ENCODE data around the gene HEATR5B.

HEATR5B gene

DNA sequence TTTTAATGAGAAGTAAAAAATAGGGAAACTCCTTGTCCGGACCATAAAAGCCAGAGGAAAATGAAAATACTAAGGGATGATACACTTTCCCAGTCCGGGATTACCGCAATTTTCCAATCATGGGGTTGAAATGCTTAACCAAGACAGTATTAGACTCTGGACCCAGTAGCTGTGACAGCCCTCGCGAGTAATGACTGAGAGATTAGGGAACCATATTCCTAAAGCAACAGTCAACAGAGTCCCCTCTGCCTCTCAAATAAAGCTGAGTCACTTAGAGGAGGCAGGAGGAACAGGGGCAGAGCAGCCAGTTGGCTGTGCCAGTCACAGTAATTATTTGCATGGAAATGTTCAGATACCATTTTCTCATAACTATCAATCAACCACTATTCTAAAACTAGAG lies 35.0 kb upstream of the HEATR5B start:
- H3K36me3 ChIP-seq (replicated peaks; ENCODE audit: insufficient read depth, low read length) = no peaks in the 10 kb centered on the region
- H3K4me2 ChIP-seq (ENCODE audit: low read depth, low read length) = no peak overlapping the region
- H3K9ac ChIP-seq (ENCODE audit: low read length) = no peak overlapping the region
- TF ChIP-seq EZH2phosphoT487 (IDR thresholded peaks at IDR 0.05; ENCODE audit: low read length) (no peak), CTCF (IDR thresholded peaks at IDR 0.05; ENCODE audit: low read length) (no peak), EZH2 (optimal IDR thresholded peaks at IDR 0.05; ENCODE audit: low read depth, low read length) (no peak)
- no peak overlapping the region for H3K27ac ChIP-seq (ENCODE audit: low read length)
- no peaks in the 10 kb centered on the region for H3K9me2 ChIP-seq (replicated peaks; ENCODE audit: insufficient read depth, low read length)
- no peaks in the 10 kb centered on the region for H3K9me3 ChIP-seq (replicated peaks; ENCODE audit: insufficient read depth, low read length)
- no peaks in the 10 kb centered on the region for H3K4me1 ChIP-seq (ENCODE audit: low read length)
- no peak overlapping the region for H2AFZ ChIP-seq (ENCODE audit: low read length)
- H3K79me2 ChIP-seq (ENCODE audit: low read length) = no peaks in the 10 kb centered on the region
- H3K4me3 ChIP-seq (ENCODE audit: low read length) = no peak overlapping the region
- no peaks in the 10 kb centered on the region for H3K27me3 ChIP-seq (replicated peaks; ENCODE audit: insufficient read depth, low read length)
- no peak for DNase-seq
- H4K20me1 ChIP-seq (ENCODE audit: insufficient read depth, low read length) = no peaks in the 10 kb centered on the region
- no peaks in the 10 kb centered on the region; the same call in 1 of the 2 replicates for H3F3A ChIP-seq (ENCODE audit: insufficient read depth, low read length)

DNA sequence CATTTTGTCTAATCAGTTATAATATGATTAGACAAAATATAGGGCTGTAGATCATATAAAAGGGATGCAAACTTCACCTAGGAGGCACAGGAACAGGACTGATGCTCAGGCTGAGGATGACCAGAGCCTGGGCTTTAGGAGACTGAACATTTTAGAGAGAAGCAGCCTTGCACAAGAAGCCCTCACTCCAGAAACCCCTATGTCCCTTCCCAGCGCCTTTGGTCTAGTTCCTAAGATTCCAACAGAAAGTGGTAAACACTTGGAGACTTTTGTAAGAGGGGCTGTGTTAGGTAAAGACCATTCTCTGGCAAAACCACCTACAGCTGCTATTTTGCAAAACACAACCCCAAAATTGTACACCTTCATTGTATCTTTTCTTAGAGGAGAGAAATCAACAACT lies 33.4 kb upstream of the HEATR5B start:
- Histone ChIP-seq H2AFZ (ENCODE audit: low read length) (no peak overlapping the region), H3K4me1 (ENCODE audit: low read length) (no peaks in the 10 kb centered on the region), H3K4me2 (ENCODE audit: low read depth, low read length) (no peak overlapping the region), H3K27ac (ENCODE audit: low read length) (no peak overlapping the region), H3K79me2 (ENCODE audit: low read length) (no peaks in the 10 kb centered on the region), H3F3A (ENCODE audit: insufficient read depth, low read length) (no peaks in the 10 kb centered on the region; the same call in 1 of the 2 replicates), H3K9me3 (replicated peaks; ENCODE audit: insufficient read depth, low read length) (no peaks in the 10 kb centered on the region), H3K9ac (ENCODE audit: low read length) (no peak overlapping the region), H3K27me3 (replicated peaks; ENCODE audit: insufficient read depth, low read length) (no peaks in the 10 kb centered on the region), H3K9me2 (replicated peaks; ENCODE audit: insufficient read depth, low read length) (no peaks in the 10 kb centered on the region), H3K4me3 (ENCODE audit: low read length) (no peak overlapping the region), H4K20me1 (ENCODE audit: insufficient read depth, low read length) (no peaks in the 10 kb centered on the region), H3K36me3 (replicated peaks; ENCODE audit: insufficient read depth, low read length) (no peaks in the 10 kb centered on the region)
- DNase-seq = no peak
- TF ChIP-seq EZH2 (optimal IDR thresholded peaks at IDR 0.05; ENCODE audit: low read depth, low read length) = no peak
- TF ChIP-seq EZH2phosphoT487 (IDR thresholded peaks at IDR 0.05; ENCODE audit: low read length) = no peak
- no peak for TF ChIP-seq CTCF (IDR thresholded peaks at IDR 0.05; ENCODE audit: low read length)

GRCh38 chr2:37111958-37112357 lies 27.8 kb upstream of the HEATR5B start:
- Histone ChIP-seq H3K27me3 (replicated peaks; ENCODE audit: insufficient read depth, low read length) (no peaks in the 10 kb centered on the region), H3F3A (ENCODE audit: insufficient read depth, low read length) (no peaks in the 10 kb centered on the region; the same call in 1 of the 2 replicates), H3K36me3 (replicated peaks; ENCODE audit: insufficient read depth, low read length) (peaks cover 4% of the 10 kb centered on the region; the same call in 1 of the 2 replicates), H3K9me2 (replicated peaks; ENCODE audit: insufficient read depth, low read length) (no peaks in the 10 kb centered on the region), H3K27ac (ENCODE audit: low read length) (no peak overlapping the region), H3K9ac (ENCODE audit: low read length) (no peak overlapping the region), H4K20me1 (ENCODE audit: insufficient read depth, low read length) (no peaks in the 10 kb centered on the region), H2AFZ (ENCODE audit: low read length) (no peak overlapping the region), H3K4me1 (ENCODE audit: low read length) (no peaks in the 10 kb centered on the region), H3K4me3 (ENCODE audit: low read length) (no peak overlapping the region), H3K4me2 (ENCODE audit: low read depth, low read length) (no peak overlapping the region), H3K9me3 (replicated peaks; ENCODE audit: insufficient read depth, low read length) (no peaks in the 10 kb centered on the region), H3K79me2 (ENCODE audit: low read length) (no peaks in the 10 kb centered on the region)
- TF ChIP-seq EZH2 (optimal IDR thresholded peaks at IDR 0.05; ENCODE audit: low read depth, low read length) (no peak), CTCF (IDR thresholded peaks at IDR 0.05; ENCODE audit: low read length) (no peak), EZH2phosphoT487 (IDR thresholded peaks at IDR 0.05; ENCODE audit: low read length) (no peak)
- DNase-seq = no peak
